ENCODE data around the gene IGF1R.

The IGF1R gene

DNA sequence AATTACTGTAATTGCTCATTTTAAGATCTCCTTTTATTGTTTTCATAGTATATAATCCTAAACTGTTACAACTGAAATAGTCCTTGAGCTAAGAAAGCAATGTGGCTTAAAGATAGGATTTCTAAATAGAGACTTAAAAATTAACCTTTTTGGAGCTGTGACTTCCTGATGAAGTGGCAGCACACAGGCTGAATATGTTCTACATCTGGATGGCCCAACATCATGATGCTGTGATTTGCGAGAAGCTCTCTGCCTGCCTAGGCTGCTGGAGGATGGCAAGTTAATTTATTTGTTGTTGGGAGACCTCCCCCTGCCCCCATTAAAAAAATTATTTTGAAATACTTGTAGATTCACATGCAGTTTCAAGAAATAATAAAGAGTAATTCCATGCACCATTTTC is 134.5 kb downstream of the IGF1R start:
- TF ChIP-seq, protein P1, sequence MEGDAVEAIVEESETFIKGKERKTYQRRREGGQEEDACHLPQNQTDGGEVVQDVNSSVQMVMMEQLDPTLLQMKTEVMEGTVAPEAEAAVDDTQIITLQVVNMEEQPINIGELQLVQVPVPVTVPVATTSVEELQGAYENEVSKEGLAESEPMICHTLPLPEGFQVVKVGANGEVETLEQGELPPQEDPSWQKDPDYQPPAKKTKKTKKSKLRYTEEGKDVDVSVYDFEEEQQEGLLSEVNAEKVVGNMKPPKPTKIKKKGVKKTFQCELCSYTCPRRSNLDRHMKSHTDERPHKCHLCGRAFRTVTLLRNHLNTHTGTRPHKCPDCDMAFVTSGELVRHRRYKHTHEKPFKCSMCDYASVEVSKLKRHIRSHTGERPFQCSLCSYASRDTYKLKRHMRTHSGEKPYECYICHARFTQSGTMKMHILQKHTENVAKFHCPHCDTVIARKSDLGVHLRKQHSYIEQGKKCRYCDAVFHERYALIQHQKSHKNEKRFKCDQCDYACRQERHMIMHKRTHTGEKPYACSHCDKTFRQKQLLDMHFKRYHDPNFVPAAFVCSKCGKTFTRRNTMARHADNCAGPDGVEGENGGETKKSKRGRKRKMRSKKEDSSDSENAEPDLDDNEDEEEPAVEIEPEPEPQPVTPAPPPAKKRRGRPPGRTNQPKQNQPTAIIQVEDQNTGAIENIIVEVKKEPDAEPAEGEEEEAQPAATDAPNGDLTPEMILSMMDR (IDR thresholded peaks at IDR 0.05; ENCODE audit: low read depth, low read length, missing control alignments), result no peak
- no peak overlapping the region for H3K4me3 ChIP-seq (ENCODE audit: low read depth, low read length)
- no peak for DNase-seq (ENCODE audit: low read depth)

DNA sequence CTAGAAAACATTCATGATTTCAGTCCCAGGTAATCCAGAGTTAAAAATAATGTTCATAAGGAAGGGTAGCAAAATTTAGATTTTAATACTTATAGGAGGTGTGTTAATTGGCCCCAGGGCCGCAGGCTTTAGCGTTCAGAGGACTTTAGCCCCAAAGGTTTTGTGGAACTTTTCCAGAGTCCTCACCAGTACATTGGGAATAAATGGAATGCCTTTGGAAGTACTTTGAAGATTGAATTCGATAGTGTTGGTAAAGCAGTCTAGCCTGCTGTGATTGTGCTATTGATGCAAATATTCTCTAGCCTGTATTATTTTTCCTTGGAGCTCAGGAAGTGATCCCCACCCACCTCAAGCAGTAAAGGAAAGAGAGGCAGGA is 137.1 kb downstream of the IGF1R start:
- no peak for DNase-seq (ENCODE audit: low read depth)
- H3K4me3 ChIP-seq (ENCODE audit: low read depth, low read length), result no peak overlapping the region
- TF ChIP-seq, protein P1 (IDR thresholded peaks at IDR 0.05; ENCODE audit: low read depth, low read length, missing control alignments), result no peak

DNA sequence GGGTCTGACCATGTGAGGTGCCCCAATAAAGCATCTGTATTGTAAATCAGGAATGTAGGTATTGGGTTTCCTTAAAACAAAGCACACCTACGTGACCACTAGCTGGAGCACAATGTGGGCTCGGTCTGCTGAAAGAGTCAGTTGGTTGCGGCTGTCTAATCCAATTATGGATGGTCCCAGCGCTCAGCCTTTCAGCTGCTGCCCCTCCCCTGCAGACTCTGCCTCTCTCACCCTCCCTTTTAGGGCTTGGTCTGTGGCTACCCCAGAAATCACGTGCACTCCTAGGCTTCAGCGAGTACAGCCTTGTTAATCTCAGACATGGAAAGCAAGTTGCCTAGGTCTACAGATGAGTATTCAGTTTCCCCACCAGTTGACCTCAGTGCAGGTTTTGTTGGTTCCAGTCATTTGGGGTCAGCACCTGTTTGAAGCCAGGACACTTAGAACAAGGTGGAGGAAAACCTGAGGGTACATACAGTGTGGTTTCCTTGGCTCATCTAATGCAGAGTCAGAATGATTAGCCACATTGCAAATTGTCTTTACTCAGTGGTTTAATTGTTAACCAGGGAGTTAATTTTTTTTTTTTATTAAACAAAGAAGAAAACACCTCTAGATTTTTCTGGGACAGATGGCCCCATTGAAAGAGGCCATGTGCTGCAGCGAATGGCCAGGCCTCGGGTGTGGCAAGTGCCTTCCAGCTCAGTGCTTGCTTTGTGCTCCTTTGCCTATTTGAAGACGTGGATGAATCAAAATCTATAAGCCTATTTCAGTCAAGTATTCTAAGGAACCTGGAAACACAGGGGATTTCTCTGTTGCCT is 137.7 kb downstream of the IGF1R start:
- DNase-seq (ENCODE audit: low read depth), result no peak
- TF ChIP-seq, protein P1 (IDR thresholded peaks at IDR 0.05; ENCODE audit: low read depth, low read length, missing control alignments), result no peak
- no peak overlapping the region for H3K4me3 ChIP-seq (ENCODE audit: low read depth, low read length)

DNA sequence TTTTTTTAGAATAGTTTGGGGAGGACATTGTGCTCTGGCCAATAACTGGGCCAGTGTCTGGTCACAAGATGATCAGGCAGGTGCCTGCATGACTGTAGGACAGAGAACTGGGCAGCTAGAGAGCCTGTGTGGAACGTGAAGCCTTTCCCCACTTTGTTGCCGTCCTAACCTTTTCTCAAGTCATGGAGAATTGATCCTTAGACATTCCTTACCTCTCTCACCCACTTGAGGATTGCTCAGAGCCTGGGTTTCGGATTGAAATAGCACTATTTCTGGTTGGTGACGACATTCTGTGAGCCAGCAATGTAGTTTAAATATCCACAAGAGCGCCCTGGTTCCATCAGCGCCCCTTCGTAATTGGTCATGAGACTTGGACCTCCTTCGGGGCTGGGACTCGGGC is 138.4 kb downstream of the IGF1R start:
- no peak overlapping the region for H3K4me3 ChIP-seq (ENCODE audit: low read depth, low read length)
- no peak for DNase-seq (ENCODE audit: low read depth)
- TF ChIP-seq, protein P1 (IDR thresholded peaks at IDR 0.05; ENCODE audit: low read depth, low read length, missing control alignments), result no peak

DNA sequence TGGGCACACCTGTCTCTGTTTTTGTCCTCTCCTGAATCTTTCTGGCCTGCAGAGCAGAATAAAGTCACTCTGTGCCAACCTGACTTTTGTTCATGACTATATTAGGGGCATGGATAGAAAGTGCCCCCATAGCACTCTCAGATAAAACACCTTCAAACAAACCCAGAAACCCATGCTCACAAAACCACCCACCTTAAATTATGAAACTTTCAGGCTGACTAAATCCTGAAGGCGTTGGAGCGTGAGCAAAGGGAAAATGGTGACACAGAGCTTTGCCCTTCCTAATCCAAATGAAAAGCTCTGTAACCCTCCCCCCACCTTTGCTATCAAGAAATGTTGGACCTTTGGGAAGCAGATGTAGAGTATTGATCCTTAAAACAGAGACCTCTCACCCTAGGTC is 138.9 kb downstream of the IGF1R start:
- H3K4me3 ChIP-seq (ENCODE audit: low read depth, low read length), result no peak overlapping the region
- DNase-seq (ENCODE audit: low read depth), result no peak

DNA sequence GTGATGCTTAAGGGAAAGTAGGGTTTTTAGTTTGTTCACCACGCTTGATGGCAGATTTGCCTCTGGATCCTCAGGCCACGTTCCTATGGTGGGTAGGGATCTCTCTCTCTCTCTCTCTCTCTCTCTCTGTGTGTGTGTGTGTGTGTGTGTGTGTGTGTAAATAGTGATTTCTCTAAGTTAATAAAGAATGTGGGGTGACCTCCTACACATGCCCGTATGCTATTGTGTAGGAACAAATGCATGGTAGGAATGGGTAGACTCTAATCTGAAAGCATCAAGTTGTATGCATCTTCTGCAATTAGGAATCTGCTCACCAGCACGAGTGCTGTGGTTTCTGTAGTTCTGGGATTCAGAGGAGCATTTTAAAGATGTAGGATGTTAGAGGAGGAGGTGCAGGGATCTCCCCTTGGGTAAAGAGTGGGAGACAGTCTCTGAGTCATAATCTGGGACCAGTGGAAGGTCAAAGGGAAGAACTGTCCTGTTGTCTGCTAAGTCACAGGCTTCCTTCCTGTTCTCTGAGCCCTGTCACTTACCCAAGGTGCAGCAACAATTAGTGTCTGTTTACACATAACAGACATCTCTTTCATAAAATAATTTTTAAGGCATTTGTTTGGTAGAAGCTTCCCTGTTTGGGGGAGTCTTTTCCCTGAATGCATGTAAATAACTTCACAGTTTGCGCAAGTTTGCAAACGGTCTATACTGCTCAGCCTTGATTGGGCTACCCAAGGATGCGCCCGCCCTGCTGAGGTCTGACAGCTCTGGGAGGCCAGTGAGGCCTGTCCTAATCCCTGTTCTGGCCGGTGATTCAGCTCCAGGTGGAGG is 139.8 kb downstream of the IGF1R start:
- TF ChIP-seq, protein P1 (IDR thresholded peaks at IDR 0.05; ENCODE audit: low read depth, low read length, missing control alignments), result no peak
- no peak overlapping the region for H3K4me3 ChIP-seq (ENCODE audit: low read depth, low read length)
- no peak for DNase-seq (ENCODE audit: low read depth)

More for the DNA sequence above, 138.9 kb downstream of the IGF1R start:
- TF ChIP-seq, protein P1 (IDR thresholded peaks at IDR 0.05; ENCODE audit: low read depth, low read length, missing control alignments), result no peak

All from GM12864 (cell line).